Measurements from ENCODE around the gene MTHFD1L. TPM values are rescaled to one million over a fixed set of nuclear protein-coding genes. Genes with fewer than 3 reads are reported as not detected.
"Not testable (repeated sequence)": the region's sequence is repeated elsewhere in the genome, so short reads cannot be mapped to it uniquely, and the experiment has no call there.

The MTHFD1L gene
- total RNA-seq, 1 donor from 2014 or later = 10.4 TPM

- no peak for DNase-seq (ENCODE audit: low spot score in 2 of 2)
- intact Hi-C loops (cut with DNase I) = no loop called here
- H3K27ac ChIP-seq = no peak overlapping the region
These were observed 213.2 kb downstream of the MTHFD1L start for GRCh38 chr6:151078655-151079054.

DNA sequence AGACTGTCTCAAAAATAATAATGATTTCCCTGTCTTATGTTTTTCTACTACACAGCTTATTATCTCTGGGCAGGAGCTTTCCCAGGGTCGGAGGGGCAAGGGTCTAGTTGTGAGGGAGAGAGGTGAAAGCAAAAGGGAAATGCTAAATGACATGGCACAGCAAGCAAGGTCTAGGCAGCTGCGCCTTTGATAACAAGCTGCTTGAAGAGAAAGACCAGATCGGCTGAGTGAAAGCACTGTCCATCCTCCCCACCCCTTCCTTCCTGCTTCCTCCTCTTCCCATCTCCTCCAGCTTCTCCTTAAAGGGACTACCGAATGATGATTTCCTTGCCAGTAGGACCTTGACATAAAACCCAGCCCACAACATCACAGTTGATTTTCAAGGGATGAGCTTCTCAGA lies 216.2 kb downstream of the MTHFD1L start:
- TF ChIP-seq, protein P1, sequence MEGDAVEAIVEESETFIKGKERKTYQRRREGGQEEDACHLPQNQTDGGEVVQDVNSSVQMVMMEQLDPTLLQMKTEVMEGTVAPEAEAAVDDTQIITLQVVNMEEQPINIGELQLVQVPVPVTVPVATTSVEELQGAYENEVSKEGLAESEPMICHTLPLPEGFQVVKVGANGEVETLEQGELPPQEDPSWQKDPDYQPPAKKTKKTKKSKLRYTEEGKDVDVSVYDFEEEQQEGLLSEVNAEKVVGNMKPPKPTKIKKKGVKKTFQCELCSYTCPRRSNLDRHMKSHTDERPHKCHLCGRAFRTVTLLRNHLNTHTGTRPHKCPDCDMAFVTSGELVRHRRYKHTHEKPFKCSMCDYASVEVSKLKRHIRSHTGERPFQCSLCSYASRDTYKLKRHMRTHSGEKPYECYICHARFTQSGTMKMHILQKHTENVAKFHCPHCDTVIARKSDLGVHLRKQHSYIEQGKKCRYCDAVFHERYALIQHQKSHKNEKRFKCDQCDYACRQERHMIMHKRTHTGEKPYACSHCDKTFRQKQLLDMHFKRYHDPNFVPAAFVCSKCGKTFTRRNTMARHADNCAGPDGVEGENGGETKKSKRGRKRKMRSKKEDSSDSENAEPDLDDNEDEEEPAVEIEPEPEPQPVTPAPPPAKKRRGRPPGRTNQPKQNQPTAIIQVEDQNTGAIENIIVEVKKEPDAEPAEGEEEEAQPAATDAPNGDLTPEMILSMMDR (IDR thresholded peaks at IDR 0.05) = no peak
- no peak for DNase-seq (ENCODE audit: low spot score in 2 of 2)
- Histone ChIP-seq H3K4me3 (no peak overlapping the region), H3K27me3 (no peaks in the 10 kb centered on the region), H3K36me3 (peaks cover 0 to 3% of the 10 kb centered on the region in 2 donors), H3K9me3 (no peaks in the 10 kb centered on the region), H3K4me1 (no peaks in the 10 kb centered on the region), H3K27ac (no peak overlapping the region)
- intact Hi-C loops (cut with DNase I) = no loop called here

More at GRCh38 chr6:151078655-151079054, 213.2 kb downstream of the MTHFD1L start:
- Histone ChIP-seq H3K36me3 (peaks cover 0 to 3% of the 10 kb centered on the region in 2 donors), H3K9me3 (no peaks in the 10 kb centered on the region), H3K4me3 (no peak overlapping the region), H3K4me1 (no peaks in the 10 kb centered on the region), H3K27me3 (no peaks in the 10 kb centered on the region)
- TF ChIP-seq, protein P1 (IDR thresholded peaks at IDR 0.05) = no peak

DNA sequence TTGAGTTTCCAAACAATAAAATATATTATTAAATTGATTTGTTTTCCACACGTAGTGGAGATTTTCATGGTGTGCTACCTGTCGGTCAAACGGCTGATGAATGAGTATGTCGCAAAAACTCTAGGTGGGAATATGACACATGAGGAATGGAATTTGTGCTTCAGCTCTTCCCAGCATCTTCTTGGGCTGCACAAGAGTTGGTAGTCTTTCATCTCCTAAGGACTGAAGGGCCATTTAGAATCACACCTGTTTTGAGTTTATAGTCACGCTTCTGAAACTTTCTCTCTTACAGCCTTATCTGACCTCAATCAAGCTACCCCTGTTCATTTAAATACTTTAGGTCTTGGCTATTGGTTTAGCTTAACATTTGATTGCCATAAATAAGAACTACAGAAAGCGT lies 216.6 kb downstream of the MTHFD1L start:
- Histone ChIP-seq H3K27ac (no peak overlapping the region), H3K9me3 (no peaks in the 10 kb centered on the region), H3K27me3 (no peaks in the 10 kb centered on the region), H3K36me3 (peaks cover 0 to 3% of the 10 kb centered on the region in 2 donors), H3K4me1 (no peaks in the 10 kb centered on the region), H3K4me3 (no peak overlapping the region)
- intact Hi-C loops (cut with DNase I) = no loop called here
- DNase-seq (ENCODE audit: low spot score in 2 of 2) = no peak
- TF ChIP-seq, protein P1 (IDR thresholded peaks at IDR 0.05) = no peak

- Histone ChIP-seq H3K27ac (no peak overlapping the region), H3K36me3 (peaks cover 0 to 3% of the 10 kb centered on the region in 2 donors), H3K27me3 (no peaks in the 10 kb centered on the region), H3K4me3 (no peak overlapping the region), H3K9me3 (no peaks in the 10 kb centered on the region), H3K4me1 (no peaks in the 10 kb centered on the region)
- TF ChIP-seq, protein P1 (IDR thresholded peaks at IDR 0.05) = no peak
- DNase-seq (ENCODE audit: low spot score in 2 of 2) = no peak
- intact Hi-C loops (cut with DNase I) = no loop called here
These were observed 218.8 kb downstream of the MTHFD1L start for GRCh38 chr6:151084275-151084674.

DNA sequence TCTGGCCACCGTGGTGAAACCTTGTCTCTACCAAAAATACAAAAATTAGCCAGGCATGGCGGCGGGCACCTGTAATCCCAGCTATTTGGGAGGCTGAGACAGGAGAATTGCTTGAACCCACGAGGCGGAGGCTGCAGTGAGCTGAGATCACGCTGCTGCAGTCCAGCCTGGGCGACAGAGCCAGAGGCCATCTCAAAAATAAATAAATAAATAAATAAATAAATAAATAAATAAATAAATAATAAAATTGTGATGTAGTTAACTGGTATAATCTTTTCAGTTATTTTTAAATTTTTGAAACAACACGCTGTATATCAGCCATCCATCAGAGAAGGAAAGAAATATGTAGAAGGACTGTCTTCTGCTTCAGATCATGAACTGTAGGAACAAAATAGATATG lies 221.6 kb downstream of the MTHFD1L start:
- H3K9me3 ChIP-seq; intact Hi-C loops (cut with DNase I); H3K36me3 ChIP-seq; H3K4me1 ChIP-seq; H3K4me3 ChIP-seq; H3K27me3 ChIP-seq; H3K27ac ChIP-seq; DNase-seq (ENCODE audit: low spot score in 2 of 2): not testable (repeated sequence)

GRCh38 chr6:151087861-151088598 lies 222.5 kb downstream of the MTHFD1L start:
- H3K36me3 ChIP-seq = peaks cover 4 to 20% of the 10 kb centered on the region in 2 donors
- H3K27me3 ChIP-seq = no peaks in the 10 kb centered on the region
- intact Hi-C loops (cut with DNase I) = no loop called here
- H3K4me1 ChIP-seq = no peaks in the 10 kb centered on the region
- no peak overlapping the region for H3K4me3 ChIP-seq
- H3K9me3 ChIP-seq = no peaks in the 10 kb centered on the region
- H3K27ac ChIP-seq = no peak overlapping the region
- TF ChIP-seq, protein P1 (IDR thresholded peaks at IDR 0.05) = no peak
- DNase-seq (ENCODE audit: low spot score in 2 of 2) = no peak
